Renal cortical epithelial cell (primary cell): ENCODE data around the gene SELPLG. TPM values are rescaled to one million over a fixed set of nuclear protein-coding genes. Genes with fewer than 3 reads are reported as not detected.
A peak's percentile ranks its signal among the peaks of the same experiment; 100 is the strongest.
"Not testable (repeated sequence)": the region's sequence is repeated elsewhere in the genome, so short reads cannot be mapped to it uniquely, and the experiment has no call there.

Experiments
- DNase-seq: peaks from one replicate; pipeline ENCODE4 v3.0.0-alpha.2; 2011; ENCODE audit warnings: low read depth
- total RNA-seq: library from RNA; depleted of rRNA; stranded (reverse); fragments of >200 nt; gene quantifications from 2 replicates; pipeline ENCODE4 v1.2.3, GENCODE V29; 2014

The SELPLG gene
- total RNA-seq, 1 donor from 2014 or later: 2.3 TPM

- DNase-seq: no peak
Observed at GRCh38 chr12:108589840-108590229, 43.9 kb downstream of the SELPLG start.

- DNase-seq: peak; percentile 28
Observed at GRCh38 chr12:108589028-108589839, 44.5 kb downstream of the SELPLG start.

GRCh38 chr12:108587826-108588225, 45.9 kb downstream of the SELPLG start:
- no peak for DNase-seq

GRCh38 chr12:108586306-108586705, 47.4 kb downstream of the SELPLG start:
- no peak for DNase-seq

- no peak for DNase-seq
Observed at GRCh38 chr12:108585864-108586263, 47.8 kb downstream of the SELPLG start.

- no peak for DNase-seq
Observed at GRCh38 chr12:108584456-108585065, 49.1 kb downstream of the SELPLG start.

GRCh38 chr12:108583991-108584390, 49.7 kb downstream of the SELPLG start:
- DNase-seq: no peak

GRCh38 chr12:108582978-108583770, 50.5 kb downstream of the SELPLG start:
- DNase-seq: no peak

GRCh38 chr12:108582509-108582908, 51.2 kb downstream of the SELPLG start:
- DNase-seq: no peak

GRCh38 chr12:108581311-108582227, 52.1 kb downstream of the SELPLG start:
- no peak for DNase-seq

- no peak for DNase-seq
Observed at GRCh38 chr12:108580531-108580930, 53.2 kb downstream of the SELPLG start.

- DNase-seq: no peak
Observed at GRCh38 chr12:108578813-108579212, 54.9 kb downstream of the SELPLG start.

GRCh38 chr12:108578264-108578663, 55.4 kb downstream of the SELPLG start:
- no peak for DNase-seq

- DNase-seq: no peak
Observed at GRCh38 chr12:108577458-108577857, 56.2 kb downstream of the SELPLG start.

GRCh38 chr12:108576660-108577234, 56.9 kb downstream of the SELPLG start:
- peak; percentile 80 for DNase-seq

- no peak for DNase-seq
Observed at GRCh38 chr12:108575199-108575912, 58.3 kb downstream of the SELPLG start.

- not testable (repeated sequence) for DNase-seq
Observed at GRCh38 chr12:108574276-108574675, 59.4 kb downstream of the SELPLG start.

GRCh38 chr12:108573317-108573716, 60.4 kb downstream of the SELPLG start:
- peak; percentile 34 for DNase-seq

GRCh38 chr12:108572166-108572790, 61.4 kb downstream of the SELPLG start:
- peak; percentile 47 for DNase-seq
